Esophagus squamous epithelium (tissue), 5 donors: Measurements from ENCODE around the gene CNST. TPM values are rescaled to one million over a fixed set of nuclear protein-coding genes. Genes with fewer than 3 reads are reported as not detected.
A peak's percentile ranks its signal among the peaks of the same experiment; 100 is the strongest.

Experiments
- DNase-seq: peaks from one replicate; lab custom pipeline; 2025; lab: John Stamatoyannopoulos, UW
- H3K27ac ChIP-seq, 4 donors: fragments of 200-600 bp; sonication (generic); one replicate each; pipeline ENCODE4 v1.5.1; 2016 to 2019; ENCODE audit warnings: mild to moderate bottlenecking in 1 of 4
- H3K27me3 ChIP-seq, 4 donors: fragments of 200-600 bp; sonication (generic); 1 replicate in 3 of 4; 2 replicates in 1 of 4; pipeline versions ENCODE4 v1.5.1 to v1.6.0; 2017 to 2021; ENCODE audit warnings: antibody characterized with exemption in 1 of 4
- H3K36me3 ChIP-seq, 3 donors: fragments of 200-600 bp; sonication (generic); one replicate each; pipeline ENCODE4 v1.5.1; 2016 to 2019
- H3K4me1 ChIP-seq, 3 donors: fragments of 200-600 bp; sonication (generic); one replicate each; pipeline ENCODE4 v1.5.1; 2017 to 2019
- H3K4me3 ChIP-seq, 4 donors: fragments of 200-600 bp; sonication (generic); 1 replicate in 3 of 4; 2 replicates in 1 of 4; pipeline ENCODE4 v1.5.1; 2016 to 2019; ENCODE audit warnings: mild to moderate bottlenecking in 2 of 4, moderate library complexity in 1 of 4
- H3K9me3 ChIP-seq, 3 donors: fragments of 200-600 bp; sonication (generic); one replicate each; pipeline ENCODE4 v1.5.1; 2016 to 2019
- CTCF ChIP-seq, 6 experiments: fragments of 450-650 bp in 4 of 6; fragments of 200-600 bp in 2 of 6; sonication (generic) in 2 of 6; IDR thresholded peaks; one replicate each; pipeline ENCODE4 v1.5.1; 2016 to 2019; ENCODE audit warnings: antibody characterized with exemption in 6 of 6, mild to moderate bottlenecking in 4 of 6, moderate library complexity in 4 of 6
- POLR2A ChIP-seq, 4 donors: fragments of 450-650 bp; IDR thresholded peaks; one replicate each; pipeline ENCODE4 v1.6.1; 2017; ENCODE audit warnings: antibody characterized with exemption in 4 of 4, mild to moderate bottlenecking in 4 of 4, moderate library complexity in 3 of 4
- WGBS, 2 donors: methylation state at CpG; one replicate each; pipeline ENCODE4 v1.1.5; 2018; 5-methylcytosine and 5-hydroxymethylcytosine counted together
- intact Hi-C: fragments of 100-400 bp; cut with DNase I; formaldehyde crosslinking; loops from one replicate; pipeline ENCODE4 v1.15.0; 2022
- total RNA-seq, 4 donors: library from RNA; depleted of rRNA; stranded (reverse); fragments of >200 nt; gene quantifications; one replicate each; pipeline ENCODE4 v1.1.0, GENCODE V29; 2016
- donor health status: DM: yes; HTN: yes; CAD: no.

CNST gene
- total RNA-seq, 4 donors from 2014 or later = 7.5 to 31.5 (median 12.4) TPM

DNA sequence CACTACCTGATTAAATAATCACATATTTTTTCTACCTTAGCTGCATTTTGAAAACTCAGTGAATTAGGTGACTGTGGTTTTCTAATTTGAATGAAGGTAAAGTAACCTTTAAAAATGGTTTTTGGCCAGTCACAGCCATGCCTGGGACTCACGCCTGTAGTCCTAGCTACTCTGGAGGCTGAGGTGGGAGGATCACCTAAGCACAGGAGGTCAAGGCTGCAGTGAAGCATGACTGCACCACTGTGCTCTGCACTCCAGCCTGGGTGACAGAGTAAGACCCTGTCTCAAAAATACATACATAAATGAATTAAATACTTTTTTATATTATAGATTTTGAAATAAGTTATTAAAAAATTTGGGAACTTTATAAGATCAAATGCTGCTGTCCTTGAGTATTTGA lies 5.7 kb downstream of the CNST start:
- Histone ChIP-seq H3K4me1 (peaks cover 0 to 71% (median 11%) of the 10 kb centered on the region in 3 donors), H3K27ac (peak overlapping the region in 3 of 4 donors; percentile 81 to 99 (median 99)), H3K4me3 (no peak overlapping the region), H3K36me3 (no peaks in the 10 kb centered on the region), H3K27me3 (no peaks in the 10 kb centered on the region), H3K9me3 (no peaks in the 10 kb centered on the region)
- TF ChIP-seq POLR2A (IDR thresholded peaks at IDR 0.05) = no peak
- TF ChIP-seq CTCF (IDR thresholded peaks at IDR 0.05) = no peak
- intact Hi-C loops = no loop called here
- 92 to 94% methylated on average over 1 of the region's 1 CpG for WGBS, 2 donors
- no peak for DNase-seq

- no peaks in the 10 kb centered on the region for H3K36me3 ChIP-seq
- H3K27ac ChIP-seq = peak overlapping the region in 3 of 4 donors; percentile 17 to 99 (median 99)
- no peak for DNase-seq
- intact Hi-C loops = no loop called here
- peaks cover 0 to 68% (median 11%) of the 10 kb centered on the region in 3 donors for H3K4me1 ChIP-seq
- no peaks in the 10 kb centered on the region for H3K9me3 ChIP-seq
- WGBS, 2 donors = 55 to 58% methylated on average over 3 of the region's 3 CpGs
- TF ChIP-seq CTCF (IDR thresholded peaks at IDR 0.05) = no peak
- TF ChIP-seq POLR2A (IDR thresholded peaks at IDR 0.05) = no peak
- H3K27me3 ChIP-seq = no peaks in the 10 kb centered on the region
- H3K4me3 ChIP-seq = no peak overlapping the region
These were observed 6.5 kb downstream of the CNST start for GRCh38 chr1:246572785-246573184.

- H3K9me3 ChIP-seq = no peaks in the 10 kb centered on the region
- TF ChIP-seq POLR2A (IDR thresholded peaks at IDR 0.05) = no peak
- no peak for TF ChIP-seq CTCF (IDR thresholded peaks at IDR 0.05)
- WGBS, 2 donors = 49 to 51% methylated on average over 6 of the region's 6 CpGs
- DNase-seq = no peak
- H3K27me3 ChIP-seq = no peaks in the 10 kb centered on the region
- peak overlapping the region in 3 of 4 donors; percentile 17 to 99 (median 72) for H3K27ac ChIP-seq
- no peak overlapping the region for H3K4me3 ChIP-seq
- intact Hi-C loops = no loop called here
- H3K4me1 ChIP-seq = peaks cover 0 to 61% (median 9%) of the 10 kb centered on the region in 3 donors
- no peaks in the 10 kb centered on the region for H3K36me3 ChIP-seq
These were observed 7.2 kb downstream of the CNST start for GRCh38 chr1:246573491-246573890.

DNA sequence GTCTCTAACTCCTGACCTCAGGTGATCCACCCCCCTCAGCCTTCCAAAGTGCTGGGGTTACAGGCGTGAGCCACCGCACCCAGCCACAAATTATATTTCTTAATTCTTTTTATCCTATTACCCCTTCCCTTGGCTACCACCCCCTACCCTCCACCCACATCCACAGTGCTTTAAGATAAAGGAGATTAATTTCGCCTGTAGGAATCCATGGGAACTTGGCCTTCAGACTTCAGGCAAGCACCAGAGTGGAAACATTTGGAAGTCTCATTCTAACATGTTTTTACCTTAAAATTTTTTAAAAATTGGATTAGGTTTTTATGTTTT lies 10.4 kb downstream of the CNST start:
- no peak for DNase-seq
- Histone ChIP-seq H3K4me1 (peaks cover 0 to 58% (median 15%) of the 10 kb centered on the region in 3 donors), H3K27ac (peak overlapping the region in 1 of 4 donors; percentile 14), H3K27me3 (no peaks in the 10 kb centered on the region), H3K36me3 (no peaks in the 10 kb centered on the region), H3K9me3 (no peaks in the 10 kb centered on the region), H3K4me3 (no peak overlapping the region)
- 94 to 98% methylated on average over 3 of the region's 3 CpGs for WGBS, 2 donors
- TF ChIP-seq CTCF (IDR thresholded peaks at IDR 0.05) (no peak), POLR2A (IDR thresholded peaks at IDR 0.05) (no peak)
- intact Hi-C loops = no loop called here

- peaks cover 0 to 55% (median 15%) of the 10 kb centered on the region in 3 donors for H3K4me1 ChIP-seq
- H3K27ac ChIP-seq = peak overlapping the region in 3 of 4 donors; percentile 14 to 77 (median 14)
- TF ChIP-seq POLR2A (IDR thresholded peaks at IDR 0.05) (no peak), CTCF (IDR thresholded peaks at IDR 0.05) (no peak)
- H3K36me3 ChIP-seq = no peaks in the 10 kb centered on the region
- intact Hi-C loops = no loop called here
- H3K4me3 ChIP-seq = no peak overlapping the region
- 62 to 72% methylated on average over 5 of the region's 5 CpGs for WGBS, 2 donors
- no peak for DNase-seq
- no peaks in the 10 kb centered on the region for H3K9me3 ChIP-seq
- no peaks in the 10 kb centered on the region for H3K27me3 ChIP-seq
These were observed 10.9 kb downstream of the CNST start for GRCh38 chr1:246577082-246577719.
